ENCODE data around the gene SLC8B1.

Gene SLC8B1

DNA sequence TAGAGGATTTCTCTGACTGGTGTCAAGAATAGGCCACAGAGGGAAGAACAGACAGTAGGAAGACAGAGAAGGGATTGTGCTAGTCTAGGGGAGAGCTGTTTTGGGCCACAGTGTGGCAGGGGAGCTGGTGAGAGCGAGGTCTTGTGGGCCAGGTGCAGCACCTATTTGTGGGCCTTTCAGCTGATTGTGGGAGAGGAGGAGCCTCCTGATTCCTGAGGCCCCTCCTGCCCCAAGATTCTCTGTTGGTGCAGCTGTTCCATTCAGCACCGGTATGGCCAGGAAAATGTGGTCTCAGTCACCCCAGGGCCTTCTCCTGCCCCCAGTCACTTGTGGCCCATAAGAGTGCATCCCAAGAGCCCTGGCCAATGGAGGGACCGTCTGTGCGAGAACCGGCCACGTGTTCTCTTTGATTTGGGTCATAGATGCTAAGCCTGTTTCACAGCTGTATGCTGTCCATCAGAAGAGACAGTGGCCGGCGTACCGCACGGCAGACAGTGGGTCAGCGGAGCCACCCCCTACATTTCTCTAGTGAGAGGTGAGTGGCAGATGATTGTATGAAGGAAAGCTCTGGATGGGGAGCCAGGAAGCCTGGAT is 86.0 kb downstream of the SLC8B1 start:
- in situ Hi-C loops (cut with HindIII; ENCODE audit: low sequenced_read_pairs) = no loop called here

All from endothelial cell of hepatic sinusoid (primary cell).